H9 (cell line): Measurements from ENCODE around the gene PHYHIPL. TPM values are rescaled to one million over a fixed set of nuclear protein-coding genes. Genes with fewer than 3 reads are reported as not detected.

Experiments
- DNase-seq: peaks from one replicate; pipeline ENCODE4 v3.0.0-alpha.2; 2017
- H2AFZ ChIP-seq: one replicate; pipeline ENCODE4 v1.6.1; 2013; ENCODE audit warnings: mild to moderate bottlenecking, low read length, control low read depth, moderate library complexity
- H2AK5ac ChIP-seq: 2 replicates; pipeline ENCODE4 v1.6.1; 2013; ENCODE audit warnings: low read length, control low read depth, mixed read lengths; ENCODE audit not compliant: insufficient read length
- H2BK120ac ChIP-seq: one replicate; pipeline ENCODE4 v1.6.1; 2013; ENCODE audit warnings: low read depth, mild to moderate bottlenecking, low read length, control low read depth, inconsistent platforms; ENCODE audit not compliant: poor library complexity, severe bottlenecking
- H2BK12ac ChIP-seq: 2 replicates; pipeline ENCODE4 v1.6.1; 2013; ENCODE audit warnings: low read length, control low read depth, mixed read lengths, low read depth; ENCODE audit not compliant: insufficient read length
- H2BK15ac ChIP-seq: 2 replicates; pipeline ENCODE4 v1.6.1; 2013; ENCODE audit warnings: low read depth, low read length, control low read depth
- H2BK20ac ChIP-seq: one replicate; pipeline ENCODE4 v1.6.1; 2013; ENCODE audit warnings: low read depth, mild to moderate bottlenecking, low read length, control low read depth, inconsistent platforms; ENCODE audit not compliant: poor library complexity, severe bottlenecking
- H2BK5ac ChIP-seq: 2 replicates; pipeline ENCODE4 v1.6.1; 2013; ENCODE audit warnings: low read length, control low read depth, mixed read lengths; ENCODE audit not compliant: insufficient read length
- H3K14ac ChIP-seq: 2 replicates; pipeline ENCODE4 v1.6.1; 2013; ENCODE audit warnings: low read length, control low read depth; ENCODE audit not compliant: insufficient read depth
- H3K18ac ChIP-seq: 2 replicates; pipeline ENCODE4 v1.6.1; 2013; ENCODE audit warnings: low read depth, mild to moderate bottlenecking, mixed read lengths, low read length, control low read depth; ENCODE audit not compliant: insufficient read length
- H3K23ac ChIP-seq: 2 replicates; pipeline ENCODE4 v1.6.1; 2013; ENCODE audit warnings: low read length, control low read depth, mixed read lengths, low read depth; ENCODE audit not compliant: insufficient read length
- H3K23me2 ChIP-seq: 2 replicates; pipeline ENCODE4 v1.6.1; 2013; ENCODE audit warnings: low read depth, mild to moderate bottlenecking, mixed read lengths, low read length, control low read depth; ENCODE audit not compliant: insufficient read length, poor library complexity, severe bottlenecking
- H3K27ac ChIP-seq: 2 replicates; pipeline ENCODE4 v1.5.1; 2013; ENCODE audit warnings: low read length, control low read depth, mixed read lengths, low read depth; ENCODE audit not compliant: insufficient read length
- H3K27me3 ChIP-seq: 2 replicates; pipeline ENCODE4 v1.6.1; 2013; ENCODE audit warnings: low read length, control low read depth, inconsistent platforms; ENCODE audit not compliant: insufficient read depth
- H3K4ac ChIP-seq: 2 replicates; pipeline ENCODE4 v1.6.1; 2013; ENCODE audit warnings: low read depth, mild to moderate bottlenecking, control low read depth, inconsistent platforms, low read length, moderate library complexity
- H3K4me1 ChIP-seq: 2 replicates; pipeline ENCODE4 v1.6.1; 2013; ENCODE audit warnings: low read length, control low read depth, inconsistent platforms; ENCODE audit not compliant: insufficient read depth
- H3K4me2 ChIP-seq: 2 replicates; pipeline ENCODE4 v1.6.1; 2013; ENCODE audit warnings: low read length, control low read depth, mixed read lengths; ENCODE audit not compliant: insufficient read length, insufficient read depth
- H3K56ac ChIP-seq: 2 replicates; pipeline ENCODE4 v1.6.1; 2013; ENCODE audit warnings: low read depth, mild to moderate bottlenecking, mixed read lengths, low read length, control low read depth; ENCODE audit not compliant: insufficient read length
- H3K79me1 ChIP-seq: 2 replicates; pipeline ENCODE4 v1.6.1; 2013; ENCODE audit warnings: low read depth, mild to moderate bottlenecking, moderate library complexity, low read length, control low read depth, inconsistent platforms; ENCODE audit not compliant: insufficient read depth, poor library complexity, severe bottlenecking
- H3K79me2 ChIP-seq: 2 replicates; pipeline ENCODE4 v1.6.1; 2013; ENCODE audit warnings: low read length, control low read depth, inconsistent platforms; ENCODE audit not compliant: insufficient read depth
- H3K9ac ChIP-seq: 2 replicates; pipeline ENCODE4 v1.6.1; 2013; ENCODE audit warnings: low read length, control low read depth, mixed read lengths; ENCODE audit not compliant: insufficient read length; ENCODE audit errors: extremely low read depth
- H3K9me3 ChIP-seq: one replicate; pipeline ENCODE4 v1.6.1; 2013; ENCODE audit warnings: low read depth, low read length, inconsistent platforms; ENCODE audit not compliant: control insufficient read depth
- H3T11ph ChIP-seq: one replicate; pipeline ENCODE4 v1.6.1; 2013; ENCODE audit warnings: mild to moderate bottlenecking, low read length, control low read depth, inconsistent platforms
- H4K20me1 ChIP-seq: one replicate; pipeline ENCODE4 v1.6.1; 2013; ENCODE audit not compliant: control insufficient read depth, insufficient read length, insufficient read depth
- H4K5ac ChIP-seq: 2 replicates; pipeline ENCODE4 v1.6.1; 2013; ENCODE audit warnings: low read depth, mild to moderate bottlenecking, mixed read lengths, low read length, control low read depth; ENCODE audit not compliant: insufficient read length
- H4K8ac ChIP-seq: replicated peaks from 2 replicates; pipeline ENCODE4 v1.6.1; 2013; ENCODE audit warnings: low read length, control low read depth, mixed read lengths, low read depth; ENCODE audit not compliant: insufficient read length
- H4K91ac ChIP-seq: 2 replicates; pipeline ENCODE4 v1.6.1; 2013; ENCODE audit warnings: low read depth, mild to moderate bottlenecking, moderate library complexity, mixed read lengths, low read length, control low read depth; ENCODE audit not compliant: insufficient read length
- H3K27ac Mint-ChIP-seq, 3 experiments: 2 replicates in 2 of 3; 3 replicates in 1 of 3; pipeline ENCODE4 v1.8.0; 2020 to 2021; ENCODE audit warnings: mixed read lengths in 3 of 3, mild to moderate bottlenecking in 1 of 3, moderate library complexity in 1 of 3
- H3K27me3 Mint-ChIP-seq: 2 replicates; pipeline ENCODE4 v1.8.0; 2021; ENCODE audit warnings: low read depth, mild to moderate bottlenecking, moderate library complexity, mixed read lengths
- H3K36me3 Mint-ChIP-seq, 3 experiments: 2 replicates in 2 of 3; 3 replicates in 1 of 3; pipeline ENCODE4 v1.8.0; 2020 to 2021; ENCODE audit warnings: low read depth in 3 of 3, mixed read lengths in 3 of 3; ENCODE audit not compliant: insufficient read depth in 1 of 3
- H3K4me1 Mint-ChIP-seq, 2 experiments: 2 replicates each; pipeline ENCODE4 v1.8.0; 2020; ENCODE audit warnings: mixed read lengths in 2 of 2
- H3K4me3 Mint-ChIP-seq, 2 experiments: 2 replicates in 1 of 2; 3 replicates in 1 of 2; pipeline ENCODE4 v1.8.0; 2020 to 2021; ENCODE audit warnings: mild to moderate bottlenecking in 2 of 2, mixed read lengths in 2 of 2, moderate library complexity in 1 of 2
- H3K9me3 Mint-ChIP-seq, 2 experiments: 2 replicates in 1 of 2; 3 replicates in 1 of 2; pipeline ENCODE4 v1.8.0; 2020; ENCODE audit warnings: mild to moderate bottlenecking in 2 of 2, mixed read lengths in 2 of 2, moderate library complexity in 1 of 2
- CTCF ChIP-seq: fragments of 200-600 bp; sonication (generic); conservative IDR thresholded peaks from 3 replicates; pipeline ENCODE4 v1.8.0; 2021; ENCODE audit warnings: antibody characterized with exemption, mild to moderate bottlenecking
- WGBS: extraction: QIAGEN DNeasy Blood & Tissue Kit; methylation state at CpG from one replicate; pipeline ENCODE4 v1.1.7; 2013; ENCODE audit warnings: missing lambda C conversion rate, low lambda C conversion rate, mixed read lengths; ENCODE audit not compliant: insufficient read length; ENCODE audit errors: extremely low coverage; 5-methylcytosine and 5-hydroxymethylcytosine counted together
- total RNA-seq: library from RNA; stranded (reverse); gene quantifications from 2 replicates; pipeline ENCODE4 v1.2.1, GENCODE V29; 2021

PHYHIPL gene
- total RNA-seq, 1 experiment from 2014 or later, result 0.44 TPM

- Mint-ChIP-seq H3K27ac (no peak overlapping the region), H3K4me3 (no peak overlapping the region), H3K4me1 (peaks cover 18% of the 10 kb centered on the region in 2 experiments), H3K9me3 (peaks cover 0 to 3% of the 10 kb centered on the region in 2 experiments; a peak in 1 of 5 replicates), H3K27me3 (no peaks in the 10 kb centered on the region), H3K36me3 (no peaks in the 10 kb centered on the region)
- Histone ChIP-seq H2BK20ac (no peak overlapping the region), H4K91ac (no peak overlapping the region), H3K23ac (no peak overlapping the region), H4K5ac (no peak overlapping the region), H3K4me2 (no peak overlapping the region), H2AK5ac (no peak overlapping the region), H3T11ph (no peak overlapping the region), H2BK120ac (no peak overlapping the region), H3K79me1 (no peaks in the 10 kb centered on the region), H2BK12ac (no peak overlapping the region), H3K27ac (no peak overlapping the region), H3K56ac (no peak overlapping the region), H3K18ac (no peak overlapping the region), H3K14ac (no peak overlapping the region), H2BK15ac (no peak overlapping the region), H4K20me1 (no peaks in the 10 kb centered on the region), H3K4ac (no peak overlapping the region), H3K9ac (no peak overlapping the region), H2BK5ac (no peak overlapping the region), H3K9me3 (no peaks in the 10 kb centered on the region), H3K4me1 (no peaks in the 10 kb centered on the region; the same call in 1 of the 2 replicates), H3K27me3 (no peaks in the 10 kb centered on the region), H3K79me2 (no peaks in the 10 kb centered on the region), H3K23me2 (no peaks in the 10 kb centered on the region), H4K8ac (no peak overlapping the region), H2AFZ (no peak overlapping the region)
- no peak for TF ChIP-seq CTCF
- no peak for DNase-seq
- WGBS, result no CpG with 5 or more reads among the region's 1 CpG
These were observed 105.4 kb downstream of the PHYHIPL start for GRCh38 chr10:59281861-59282260.
